Heart right ventricle (tissue), 16 donors: ENCODE data around the gene GTF3C1. TPM values are rescaled to one million over a fixed set of nuclear protein-coding genes. Genes with fewer than 3 reads are reported as not detected.

Experiments
- ATAC-seq, 8 donors: fragments of 200-7000 bp; cut with Tn5 transposase; one replicate each; pipeline ENCODE4 v1.9.1; 2020; ENCODE audit warnings: mild to moderate bottlenecking in 8 of 8, moderate library complexity in 8 of 8, moderate number of reproducible peaks in 1 of 8
- DNase-seq, 2 donors: peaks; one replicate each; pipeline ENCODE4 v3.0.0-alpha.2; 2020
- H3K27ac ChIP-seq, 10 donors: fragments of 200-600 bp; sonication (generic) in 2 of 10; one replicate each; pipeline versions ENCODE4 v1.5.0 to v1.8.0; 2020 to 2022; ENCODE audit warnings: mild to moderate bottlenecking in 3 of 10
- H3K27me3 ChIP-seq, 7 donors: fragments of 200-600 bp; one replicate each; pipeline ENCODE4 v1.8.0; 2021 to 2022; ENCODE audit warnings: mild to moderate bottlenecking in 2 of 7
- H3K36me3 ChIP-seq, 9 donors: fragments of 200-600 bp; sonication (generic) in 1 of 9; one replicate each; pipeline versions ENCODE4 v1.5.0 to v1.8.0; 2020 to 2022; ENCODE audit warnings: mild to moderate bottlenecking in 2 of 9
- H3K4me1 ChIP-seq, 9 donors: fragments of 200-600 bp; sonication (generic) in 1 of 9; one replicate each; pipeline versions ENCODE4 v1.5.0 to v1.8.0; 2020 to 2022; ENCODE audit warnings: mild to moderate bottlenecking in 4 of 9
- H3K4me3 ChIP-seq, 10 donors: fragments of 200-600 bp; sonication (generic) in 2 of 10; one replicate each; pipeline versions ENCODE4 v1.5.0 to v1.8.0; 2020 to 2022; ENCODE audit warnings: mild to moderate bottlenecking in 7 of 10, moderate library complexity in 2 of 10
- H3K9me3 ChIP-seq, 11 donors: fragments of 200-600 bp in 10 of 11; sonication (generic) in 2 of 11; one replicate each; pipeline versions ENCODE4 v1.5.0 to v1.8.0; 2013 to 2022; ENCODE audit warnings: mild to moderate bottlenecking in 2 of 11, control low read depth in 1 of 11, moderate library complexity in 1 of 11
- WGBS, 2 donors: extraction: QIAGEN DNeasy Blood & Tissue Kit; methylation state at CpG; one replicate each; pipeline ENCODE4 v1.1.7; 2013; ENCODE audit warnings: inconsistent platforms in 1 of 2; 5-methylcytosine and 5-hydroxymethylcytosine counted together
- intact Hi-C, 10 donors: fragments of 100-400 bp; cut with DNase I; formaldehyde crosslinking; loops; one replicate each; pipeline versions ENCODE4 v1.11.1 to v1.14.2; 2022
- polyA plus RNA-seq, 2 donors: library from polyadenylated mRNA; stranded (reverse); fragments of 200-250 nt; gene quantifications; one replicate each; pipeline ENCODE4 v1.2.3, GENCODE V29; 2013
- total RNA-seq, 10 donors: library from RNA; stranded (reverse); fragmentation: NEBNext Ultra II Directional in 3 of 10; extraction: Animal tissue kit (Norgen Biotek cat#: 25700) in 3 of 10; gene quantifications; one replicate each; pipeline versions ENCODE4 v1.2.1 to v1.2.4, GENCODE V29; 2021 to 2023
- TF ChIP-seq, protein P1 (sequence below), 9 donors: fragments of 200-600 bp; sonication (generic) in 2 of 9; IDR thresholded peaks; one replicate each; pipeline versions ENCODE4 v1.5.0 to v1.8.0; 2021 to 2022; ENCODE audit warnings: antibody characterized with exemption in 9 of 9, mild to moderate bottlenecking in 5 of 9, moderate library complexity in 1 of 9
- donor health status: Arrhythmogenic right ventricular cardiomyopathy.
- donor health status: ischemic (EF 13 %, LVEDD 7.1; RV severe dilation, severe dysfunction).
- donor health status: healthy with polysubstance abuse.
- donor health status: DM: no; HTN: yes; CAD: no.
- donor health status: DM: no; HTN: no; CAD: no.
- donor health status: ischemic (EF 25% LVEDD 6.9; RV normal size, moderate dysfunction).
- donor health status: ischemic (EF 25% LVEDD 5.7; RV mildly dilated, moderate dysfunction).
- donor health status: healthy.
- donor health status: DM: yes; HTN: yes; CAD: no.
- donor health status: Ischemic cardiomyopathy.
- donor health status: ischemic (EF 35%, LVEDD 5.7; RV mildly dilated, moderate dysfunction).
- donor health status: nonischemic (EF 11% LVEDD 7.7; RV severe dilation, severe dysfunction).
- donor health status: DM: yes; HTN: yes; CAD: no.
- donor health status: PGD.
- donor health status: ischemic (EF 29% LVEDD 5.4; RV normal size, mild dysfunction).
- donor health status: nonischemic (EF 23%, LVEDD 6.1; RV moderate dilation, normal function).

Gene GTF3C1
- total and polyA plus RNA-seq, 12 donors, result 48.1 to 133 (median 62.8) TPM

DNA sequence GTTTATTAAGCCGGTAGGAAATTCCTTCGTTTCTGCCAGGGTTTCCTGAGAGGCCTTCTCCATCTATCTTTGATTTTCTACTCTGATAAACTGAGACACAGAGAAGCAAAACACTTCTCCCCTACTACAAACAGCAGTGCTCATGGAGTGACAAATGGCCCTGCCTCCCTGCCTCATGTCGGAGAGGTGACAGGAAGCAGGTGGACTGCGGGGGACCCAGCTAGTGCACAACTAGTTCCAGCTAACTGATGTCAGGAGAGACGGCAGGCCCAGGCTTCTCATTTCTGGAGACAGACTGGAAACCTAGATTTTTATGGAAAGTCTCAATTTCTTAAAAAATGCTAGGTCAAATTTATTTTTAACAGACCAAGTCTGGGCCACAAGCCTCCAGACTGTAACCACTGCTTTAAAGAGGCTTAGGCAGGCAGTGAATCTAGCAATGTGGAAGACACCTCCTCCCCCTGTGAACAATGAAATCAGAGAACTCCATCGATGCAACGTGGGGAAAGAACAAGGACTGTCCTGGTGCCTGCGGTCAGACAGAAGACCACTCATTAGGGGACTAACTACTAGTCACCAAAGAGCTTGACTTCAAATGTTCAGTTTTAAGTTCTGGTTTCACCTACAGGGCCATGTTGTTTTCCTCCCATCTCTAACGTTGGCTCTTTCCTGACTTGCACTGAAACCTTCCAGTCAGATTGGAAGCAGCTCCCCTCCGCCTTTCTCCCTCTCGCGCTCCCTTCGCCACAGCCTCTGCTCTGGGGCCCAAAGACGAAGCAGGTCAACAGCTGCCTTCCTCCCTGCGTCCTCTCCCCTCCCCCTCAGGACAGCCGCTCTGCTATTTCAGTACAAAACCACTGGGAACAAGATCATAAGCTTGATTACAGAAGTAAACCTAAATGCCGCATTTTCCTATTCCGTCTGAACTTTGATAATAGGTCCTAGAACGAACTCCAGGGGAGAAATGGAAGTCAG is 17.6 kb downstream of the GTF3C1 start:
- no peak for DNase-seq
- Histone ChIP-seq H3K9me3 (no peaks in the 10 kb centered on the region), H3K4me1 (peaks cover 0 to 44% (median 17%) of the 10 kb centered on the region in 9 donors), H3K27me3 (no peaks in the 10 kb centered on the region), H3K27ac (peak overlapping the region in 5 of 10 donors; percentile 5 to 95 (median 51)), H3K36me3 (peaks cover 0 to 100% (median 75%) of the 10 kb centered on the region in 9 donors), H3K4me3 (no peak overlapping the region)
- no peak for ATAC-seq
- TF ChIP-seq, protein P1, sequence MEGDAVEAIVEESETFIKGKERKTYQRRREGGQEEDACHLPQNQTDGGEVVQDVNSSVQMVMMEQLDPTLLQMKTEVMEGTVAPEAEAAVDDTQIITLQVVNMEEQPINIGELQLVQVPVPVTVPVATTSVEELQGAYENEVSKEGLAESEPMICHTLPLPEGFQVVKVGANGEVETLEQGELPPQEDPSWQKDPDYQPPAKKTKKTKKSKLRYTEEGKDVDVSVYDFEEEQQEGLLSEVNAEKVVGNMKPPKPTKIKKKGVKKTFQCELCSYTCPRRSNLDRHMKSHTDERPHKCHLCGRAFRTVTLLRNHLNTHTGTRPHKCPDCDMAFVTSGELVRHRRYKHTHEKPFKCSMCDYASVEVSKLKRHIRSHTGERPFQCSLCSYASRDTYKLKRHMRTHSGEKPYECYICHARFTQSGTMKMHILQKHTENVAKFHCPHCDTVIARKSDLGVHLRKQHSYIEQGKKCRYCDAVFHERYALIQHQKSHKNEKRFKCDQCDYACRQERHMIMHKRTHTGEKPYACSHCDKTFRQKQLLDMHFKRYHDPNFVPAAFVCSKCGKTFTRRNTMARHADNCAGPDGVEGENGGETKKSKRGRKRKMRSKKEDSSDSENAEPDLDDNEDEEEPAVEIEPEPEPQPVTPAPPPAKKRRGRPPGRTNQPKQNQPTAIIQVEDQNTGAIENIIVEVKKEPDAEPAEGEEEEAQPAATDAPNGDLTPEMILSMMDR (IDR thresholded peaks at IDR 0.05), result no peak
- intact Hi-C loops, result loop anchor here in 2 of 10 donors (2.0 to 10.0 kb wide), 2 partner anchors 17 to 57 kb away; partner anchors contain the start of gene GTF3C1 (in 1 of the 2)
- WGBS, 2 donors, result 73 to 74% methylated on average over 19 of the region's 19 CpGs

DNA sequence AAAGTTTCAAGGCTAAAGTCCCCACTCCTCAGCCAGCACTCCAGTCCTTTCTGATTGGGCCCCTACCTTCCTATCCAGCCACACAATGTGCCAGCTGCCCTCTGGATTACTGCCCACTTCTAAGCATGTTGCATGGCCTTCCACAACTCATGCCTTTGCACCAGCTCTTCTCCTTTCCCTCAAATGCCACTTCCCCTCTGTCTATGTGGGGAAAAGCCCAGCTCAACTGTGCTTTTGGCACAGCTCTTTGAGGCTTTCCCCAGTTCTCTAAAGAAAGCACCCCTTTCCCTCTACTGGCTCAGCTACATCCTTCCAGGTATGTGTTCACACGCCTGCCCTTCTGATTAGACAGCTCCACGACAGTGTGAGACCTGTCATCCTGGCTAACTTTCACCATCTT is 18.5 kb downstream of the GTF3C1 start:
- TF ChIP-seq, protein P1 (IDR thresholded peaks at IDR 0.05), result no peak
- H3K4me3 ChIP-seq, result no peak overlapping the region
- H3K27ac ChIP-seq, result peak overlapping the region in 5 of 10 donors; percentile 5 to 95 (median 51)
- DNase-seq, result no peak
- peak in 6 of 8 donors; percentile 37 to 64 (median 46) for ATAC-seq
- peaks cover 0 to 100% (median 74%) of the 10 kb centered on the region in 9 donors for H3K36me3 ChIP-seq
- no peaks in the 10 kb centered on the region for H3K27me3 ChIP-seq
- H3K9me3 ChIP-seq, result no peaks in the 10 kb centered on the region
- WGBS, 2 donors, result 66 to 70% methylated on average over 2 of the region's 2 CpGs
- peaks cover 0 to 52% (median 18%) of the 10 kb centered on the region in 9 donors for H3K4me1 ChIP-seq
- intact Hi-C loops, result loop anchor here in 1 of 10 donors (10.0 kb wide), 1 partner anchor 56 kb away; no protein-coding TSS in a partner anchor

DNA sequence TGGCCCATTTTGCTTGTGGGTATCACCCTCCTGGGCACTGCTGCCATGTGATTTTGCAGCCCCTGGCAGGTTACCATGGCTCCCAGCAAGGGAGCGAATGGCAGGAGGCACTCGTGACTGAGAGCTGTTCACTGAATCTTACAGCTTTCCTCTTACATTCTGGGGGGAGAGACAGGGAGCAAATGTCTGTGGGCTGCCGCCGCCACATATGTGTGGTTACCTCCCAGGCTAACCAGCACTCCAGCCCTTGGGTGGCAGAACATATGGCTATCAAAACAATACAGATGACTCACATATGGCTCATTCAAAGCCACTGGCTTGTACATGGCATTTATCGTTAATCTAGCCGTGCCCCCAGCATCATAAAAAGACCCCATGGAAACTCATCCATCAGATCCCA is 19.8 kb downstream of the GTF3C1 start:
- TF ChIP-seq, protein P1 (IDR thresholded peaks at IDR 0.05), result no peak
- H3K4me1 ChIP-seq, result peaks cover 0 to 59% (median 19%) of the 10 kb centered on the region in 9 donors
- H3K36me3 ChIP-seq, result peaks cover 0 to 100% (median 76%) of the 10 kb centered on the region in 9 donors
- intact Hi-C loops, result loop anchor here in 1 of 10 donors (10.0 kb wide), 1 partner anchor 55 kb away; no protein-coding TSS in a partner anchor
- peak overlapping the region in 9 of 10 donors; percentile 18 to 95 (median 49) for H3K27ac ChIP-seq
- no peak overlapping the region for H3K4me3 ChIP-seq
- H3K27me3 ChIP-seq, result no peaks in the 10 kb centered on the region
- peaks cover 0 to 11% (median 0%) of the 10 kb centered on the region in 11 donors for H3K9me3 ChIP-seq
- ATAC-seq, result peak in 1 of 8 donors; percentile 10
- WGBS, 2 donors, result 92 to 93% methylated on average over 6 of the region's 6 CpGs
- no peak for DNase-seq

DNA sequence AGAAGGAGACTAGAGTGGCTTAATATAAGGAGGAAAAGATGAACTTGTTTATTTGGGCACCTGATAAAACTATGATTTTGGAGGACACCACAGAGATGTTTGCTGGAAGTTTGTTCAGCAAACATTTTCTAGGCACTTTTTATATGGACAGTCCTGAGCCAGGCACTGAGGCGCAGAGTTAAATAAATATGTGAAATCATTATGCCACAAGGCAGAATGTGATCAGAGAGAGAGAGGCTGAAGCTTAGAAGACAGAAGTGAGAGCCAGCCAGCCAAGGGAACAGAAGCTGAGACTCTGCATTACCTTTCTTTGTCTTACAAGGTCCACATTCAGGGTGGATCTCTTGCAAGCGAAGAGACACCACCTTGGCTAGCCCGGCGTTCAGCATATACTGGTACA is 21.4 kb downstream of the GTF3C1 start:
- intact Hi-C loops, result no loop called here
- DNase-seq (no peak), ATAC-seq (no peak)
- Histone ChIP-seq H3K4me1 (peaks cover 0 to 69% (median 19%) of the 10 kb centered on the region in 9 donors), H3K9me3 (peaks cover 0 to 13% (median 0%) of the 10 kb centered on the region in 11 donors), H3K27me3 (no peaks in the 10 kb centered on the region), H3K27ac (peak overlapping the region in 6 of 10 donors; percentile 40 to 95 (median 60)), H3K36me3 (peaks cover 0 to 100% (median 73%) of the 10 kb centered on the region in 9 donors), H3K4me3 (no peak overlapping the region)
- WGBS, 2 donors, result 96 to 97% methylated on average over 4 of the region's 4 CpGs
- TF ChIP-seq, protein P1 (IDR thresholded peaks at IDR 0.05), result no peak
